ENCODE data around the gene VDR.
A peak's percentile ranks its signal among the peaks of the same experiment; 100 is the strongest.

VDR gene

DNA sequence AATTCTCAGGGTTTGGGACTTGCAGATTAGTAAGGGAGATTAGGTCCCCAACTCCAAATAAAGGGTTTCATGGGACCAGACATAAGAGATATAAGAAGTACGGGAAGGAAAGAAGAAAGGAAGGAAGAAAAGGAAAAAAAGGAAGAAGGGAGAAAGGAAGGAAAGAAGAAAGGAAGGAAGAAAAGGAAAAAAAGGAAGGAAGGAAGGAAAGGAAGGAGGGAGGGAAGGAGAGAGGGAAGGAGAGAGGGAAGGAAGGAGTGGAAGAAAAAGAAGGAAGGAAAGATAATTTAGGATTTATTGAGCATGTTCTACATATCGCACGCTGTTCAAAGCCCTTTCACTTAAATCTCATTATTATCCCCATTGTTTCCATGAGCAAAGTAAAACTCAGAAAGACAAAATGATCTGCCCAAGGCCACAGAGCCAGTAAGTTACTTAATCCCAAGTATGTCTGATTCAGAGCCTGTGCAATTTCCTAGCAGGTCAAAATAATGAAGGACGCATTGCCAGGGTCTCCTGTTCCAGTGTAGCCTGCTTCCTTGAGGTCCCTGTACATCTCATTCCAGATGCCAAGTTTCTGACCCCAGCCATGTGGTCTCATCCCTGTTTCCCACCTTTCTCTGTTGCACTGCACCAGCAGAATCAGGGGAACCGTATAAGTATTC, 81.2 kb downstream of the VDR start:
- Histone ChIP-seq H3K4me3 (ENCODE audit: insufficient read length, low read depth) (no peak overlapping the region), H3K36me3 (ENCODE audit: insufficient read depth, insufficient read length, low read length) (peaks cover 1% of the 10 kb centered on the region), H3K9me3 (ENCODE audit: insufficient read depth, low read length) (no peaks in the 10 kb centered on the region), H3K27me3 (ENCODE audit: insufficient read depth, insufficient read length) (peaks cover 2% of the 10 kb centered on the region), H3K4me1 (ENCODE audit: insufficient read depth, insufficient read length) (peaks cover 26% of the 10 kb centered on the region), H3K9ac (ENCODE audit: insufficient read length, low read depth) (no peak overlapping the region)
- no peak for DNase-seq (ENCODE audit: low read depth, low spot score)
- no peak for TF ChIP-seq ZNF274 (IDR thresholded peaks at IDR 0.05; ENCODE audit: low read depth, low read length)
- no peak for TF ChIP-seq YY1 (IDR thresholded peaks at IDR 0.05; ENCODE audit: insufficient read depth, insufficient read length)
- no peak for TF ChIP-seq SUZ12 (IDR thresholded peaks at IDR 0.05; ENCODE audit: extremely low read depth, insufficient read depth, insufficient read length)

DNA sequence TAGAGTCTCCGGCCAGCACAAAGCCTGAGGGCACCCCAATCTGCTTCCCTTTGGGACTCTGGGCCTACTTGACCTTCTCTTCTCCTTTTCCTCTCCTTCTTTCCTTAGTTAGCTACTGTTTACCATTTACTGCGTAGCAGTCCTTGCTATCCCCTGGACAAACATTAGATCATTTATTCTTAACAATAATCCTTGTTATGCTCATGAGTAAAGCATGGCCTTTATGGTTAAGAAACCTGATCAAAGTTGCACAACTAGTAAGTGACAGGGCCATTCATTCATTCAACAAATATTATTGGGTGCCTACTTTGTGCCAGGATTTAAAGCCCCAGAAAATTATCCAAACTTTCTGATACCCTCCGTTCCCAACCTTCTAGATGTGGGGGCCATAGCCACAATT, 81.9 kb downstream of the VDR start:
- Histone ChIP-seq H3K9me3 (ENCODE audit: insufficient read depth, low read length) (no peaks in the 10 kb centered on the region), H3K9ac (ENCODE audit: insufficient read length, low read depth) (no peak overlapping the region), H3K36me3 (ENCODE audit: insufficient read depth, insufficient read length, low read length) (peaks cover 8% of the 10 kb centered on the region), H3K4me1 (ENCODE audit: insufficient read depth, insufficient read length) (peaks cover 26% of the 10 kb centered on the region), H3K4me3 (ENCODE audit: insufficient read length, low read depth) (no peak overlapping the region), H3K27me3 (ENCODE audit: insufficient read depth, insufficient read length) (peaks cover 2% of the 10 kb centered on the region)
- DNase-seq (ENCODE audit: low read depth, low spot score): no peak
- TF ChIP-seq SUZ12 (IDR thresholded peaks at IDR 0.05; ENCODE audit: extremely low read depth, insufficient read depth, insufficient read length) (no peak), ZNF274 (IDR thresholded peaks at IDR 0.05; ENCODE audit: low read depth, low read length) (no peak), YY1 (IDR thresholded peaks at IDR 0.05; ENCODE audit: insufficient read depth, insufficient read length) (no peak)

DNA sequence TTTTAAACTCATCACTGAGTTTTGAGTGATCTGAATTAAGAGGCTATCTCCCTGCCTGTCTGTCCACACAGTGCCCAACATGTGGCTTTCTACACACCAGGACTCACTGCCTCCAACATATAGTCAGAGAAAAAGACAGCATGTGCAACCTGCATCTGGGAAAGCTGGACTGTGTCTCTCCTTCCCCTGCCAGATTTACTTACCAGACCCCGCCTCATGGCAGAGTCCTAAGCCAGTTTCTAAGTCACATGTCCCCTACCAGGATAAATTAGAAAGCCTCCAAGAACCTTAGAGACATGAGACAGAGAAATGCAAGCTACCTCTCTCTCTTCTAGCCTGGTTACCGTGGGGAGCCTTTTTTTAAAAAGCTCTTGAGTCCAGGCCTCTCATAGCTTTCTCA, 82.4 kb downstream of the VDR start:
- TF ChIP-seq ZNF274 (IDR thresholded peaks at IDR 0.05; ENCODE audit: low read depth, low read length) (no peak), SUZ12 (IDR thresholded peaks at IDR 0.05; ENCODE audit: extremely low read depth, insufficient read depth, insufficient read length) (no peak), YY1 (IDR thresholded peaks at IDR 0.05; ENCODE audit: insufficient read depth, insufficient read length) (no peak)
- H3K4me3 ChIP-seq (ENCODE audit: insufficient read length, low read depth): no peak overlapping the region
- no peak overlapping the region for H3K9ac ChIP-seq (ENCODE audit: insufficient read length, low read depth)
- no peaks in the 10 kb centered on the region for H3K9me3 ChIP-seq (ENCODE audit: insufficient read depth, low read length)
- no peak for DNase-seq (ENCODE audit: low read depth, low spot score)
- H3K4me1 ChIP-seq (ENCODE audit: insufficient read depth, insufficient read length): peaks cover 28% of the 10 kb centered on the region
- H3K36me3 ChIP-seq (ENCODE audit: insufficient read depth, insufficient read length, low read length): peaks cover 13% of the 10 kb centered on the region
- H3K27me3 ChIP-seq (ENCODE audit: insufficient read depth, insufficient read length): peaks cover 2% of the 10 kb centered on the region

DNA sequence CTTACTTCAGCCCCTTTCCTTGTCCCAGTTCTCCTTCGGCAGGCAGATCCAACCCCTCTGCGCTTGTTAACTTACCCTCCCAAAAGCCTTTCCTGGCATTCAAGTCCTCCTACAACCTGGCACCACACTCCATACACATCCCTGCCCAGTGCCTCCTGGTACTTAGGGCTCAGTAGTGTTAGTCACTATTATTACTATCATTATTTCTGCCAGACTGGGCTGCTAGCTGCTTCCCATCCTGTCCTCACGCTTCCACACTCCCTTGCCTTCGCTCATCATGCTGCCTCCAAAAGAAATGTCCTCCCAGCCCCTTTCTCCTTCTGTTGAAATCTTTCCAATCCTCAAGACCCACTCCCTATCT, 83.5 kb downstream of the VDR start:
- peaks cover 28% of the 10 kb centered on the region for H3K4me1 ChIP-seq (ENCODE audit: insufficient read depth, insufficient read length)
- H3K36me3 ChIP-seq (ENCODE audit: insufficient read depth, insufficient read length, low read length): peaks cover 19% of the 10 kb centered on the region
- no peaks in the 10 kb centered on the region for H3K9me3 ChIP-seq (ENCODE audit: insufficient read depth, low read length)
- peaks cover 2% of the 10 kb centered on the region for H3K27me3 ChIP-seq (ENCODE audit: insufficient read depth, insufficient read length)
- DNase-seq (ENCODE audit: low read depth, low spot score): no peak
- H3K4me3 ChIP-seq (ENCODE audit: insufficient read length, low read depth): no peak overlapping the region
- H3K9ac ChIP-seq (ENCODE audit: insufficient read length, low read depth): peak overlapping the region; percentile 100
- TF ChIP-seq SUZ12 (IDR thresholded peaks at IDR 0.05; ENCODE audit: extremely low read depth, insufficient read depth, insufficient read length) (no peak), ZNF274 (IDR thresholded peaks at IDR 0.05; ENCODE audit: low read depth, low read length) (no peak), YY1 (IDR thresholded peaks at IDR 0.05; ENCODE audit: insufficient read depth, insufficient read length) (no peak)

DNA sequence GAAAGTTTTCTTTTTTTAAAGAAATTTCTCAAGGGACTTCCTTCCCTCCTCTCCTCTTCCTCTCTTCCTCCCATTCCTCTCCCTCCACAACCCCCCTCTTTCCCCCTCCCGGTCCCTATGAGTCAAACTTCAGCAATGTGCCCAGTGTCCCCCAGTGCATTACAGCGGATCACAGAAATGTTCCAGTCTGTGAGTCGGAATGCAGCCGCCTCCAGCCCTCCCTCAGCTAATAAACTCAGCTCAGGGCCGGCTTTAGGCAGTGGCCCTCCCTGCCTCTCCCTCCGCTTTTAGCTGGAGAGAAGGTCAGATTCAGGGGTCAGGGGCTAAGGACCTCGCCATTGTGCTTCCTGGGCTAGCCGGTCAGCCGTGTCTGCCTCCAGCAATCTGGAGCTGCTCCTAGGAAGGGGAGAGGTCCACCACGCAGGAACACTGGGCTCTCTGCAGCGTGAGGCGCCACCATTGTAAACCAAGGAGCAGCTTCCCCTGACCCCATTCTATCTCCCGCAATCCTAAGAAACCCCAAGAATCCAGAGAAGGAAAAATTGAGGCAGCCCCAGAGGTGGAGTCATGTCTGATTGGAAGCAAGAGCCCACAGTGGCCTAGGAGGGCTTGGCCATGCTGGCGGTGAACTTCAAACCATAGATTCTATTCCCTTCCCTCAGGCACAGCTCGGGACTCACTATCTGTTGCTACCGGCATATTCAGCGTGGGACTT, 84.0 kb downstream of the VDR start:
- DNase-seq (ENCODE audit: low read depth, low spot score): peak; percentile 90
- H3K4me1 ChIP-seq (ENCODE audit: insufficient read depth, insufficient read length): peaks cover 31% of the 10 kb centered on the region
- TF ChIP-seq ZNF274 (IDR thresholded peaks at IDR 0.05; ENCODE audit: low read depth, low read length): no peak
- no peak for TF ChIP-seq YY1 (IDR thresholded peaks at IDR 0.05; ENCODE audit: insufficient read depth, insufficient read length)
- no peak for TF ChIP-seq SUZ12 (IDR thresholded peaks at IDR 0.05; ENCODE audit: extremely low read depth, insufficient read depth, insufficient read length)
- no peaks in the 10 kb centered on the region for H3K9me3 ChIP-seq (ENCODE audit: insufficient read depth, low read length)
- peak overlapping the region; percentile 100 for H3K9ac ChIP-seq (ENCODE audit: insufficient read length, low read depth)
- peak overlapping the region; percentile 92 for H3K4me3 ChIP-seq (ENCODE audit: insufficient read length, low read depth)
- peaks cover 2% of the 10 kb centered on the region for H3K27me3 ChIP-seq (ENCODE audit: insufficient read depth, insufficient read length)
- peaks cover 23% of the 10 kb centered on the region for H3K36me3 ChIP-seq (ENCODE audit: insufficient read depth, insufficient read length, low read length)

DNA sequence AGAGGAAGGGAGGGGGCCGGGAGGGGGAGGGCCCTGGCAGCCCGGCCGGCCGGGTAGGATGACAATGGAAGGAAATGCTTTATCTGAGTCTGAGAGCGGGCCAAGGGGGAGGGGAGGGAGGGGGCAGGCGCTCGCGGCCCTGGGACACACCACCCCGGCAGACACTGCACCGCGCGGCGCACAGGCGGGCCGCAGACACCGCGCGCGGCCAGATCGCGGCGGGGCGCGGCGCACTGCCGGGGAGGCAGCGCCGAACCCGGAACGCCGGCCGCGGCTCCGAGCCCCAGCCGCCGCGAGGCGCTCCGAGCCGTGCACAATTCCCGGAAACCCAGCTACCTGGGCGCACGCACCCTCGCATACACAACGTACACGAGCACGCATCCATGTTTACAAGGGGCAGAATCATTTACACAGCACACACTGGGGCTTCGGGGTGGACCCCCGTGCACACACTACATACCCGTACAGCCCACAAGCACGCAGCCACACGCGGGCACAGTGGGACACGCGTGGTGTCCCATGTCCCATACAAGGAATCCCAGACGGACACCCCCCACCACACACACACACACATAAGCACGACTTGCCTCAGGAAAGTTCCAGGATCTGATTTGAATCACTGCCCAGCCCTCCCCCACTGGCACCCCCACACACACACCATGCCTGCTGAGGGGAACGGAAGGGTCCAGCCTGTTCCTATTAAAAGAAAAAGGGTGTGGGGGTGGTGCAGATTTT, 84.7 kb downstream of the VDR start, which contains the start of gene HDAC7:
Gene HDAC7 (minus strand): TSS at position 8 of the 735 bp plus-strand sequence. CDS start 118 bp downstream, outside the sequence.
- peak within 1 kb of the TSS; percentile 92 for H3K4me3 ChIP-seq (ENCODE audit: insufficient read length, low read depth)
- H3K9ac ChIP-seq (ENCODE audit: insufficient read length, low read depth): peak within 1 kb of the TSS; percentile 100
- H3K27me3 ChIP-seq (ENCODE audit: insufficient read depth, insufficient read length): peaks cover 2% of the 10 kb centered on the region
- DNase-seq (ENCODE audit: low read depth, low spot score): no peak
- H3K4me1 ChIP-seq (ENCODE audit: insufficient read depth, insufficient read length): peaks cover 30% of the 10 kb centered on the region
- H3K9me3 ChIP-seq (ENCODE audit: insufficient read depth, low read length): no peaks in the 10 kb centered on the region
- no peak for TF ChIP-seq ZNF274 (IDR thresholded peaks at IDR 0.05; ENCODE audit: low read depth, low read length)
- no peak for TF ChIP-seq YY1 (IDR thresholded peaks at IDR 0.05; ENCODE audit: insufficient read depth, insufficient read length)
- TF ChIP-seq SUZ12 (IDR thresholded peaks at IDR 0.05; ENCODE audit: extremely low read depth, insufficient read depth, insufficient read length): no peak
- H3K36me3 ChIP-seq (ENCODE audit: insufficient read depth, insufficient read length, low read length): peaks cover 28% of the 10 kb centered on the region

Measured in NT2/D1 (cell line).